Right forelimb (tissue), 1 donor: ENCODE data around the gene SIRPB1.
"Not testable (repeated sequence)": the region's sequence is repeated elsewhere in the genome, so short reads cannot be mapped to it uniquely, and the experiment has no call there.

Experiments
- DNase-seq: peaks from one replicate; pipeline ENCODE4 v3.0.0-alpha.2; 2018

The SIRPB1 gene

DNA sequence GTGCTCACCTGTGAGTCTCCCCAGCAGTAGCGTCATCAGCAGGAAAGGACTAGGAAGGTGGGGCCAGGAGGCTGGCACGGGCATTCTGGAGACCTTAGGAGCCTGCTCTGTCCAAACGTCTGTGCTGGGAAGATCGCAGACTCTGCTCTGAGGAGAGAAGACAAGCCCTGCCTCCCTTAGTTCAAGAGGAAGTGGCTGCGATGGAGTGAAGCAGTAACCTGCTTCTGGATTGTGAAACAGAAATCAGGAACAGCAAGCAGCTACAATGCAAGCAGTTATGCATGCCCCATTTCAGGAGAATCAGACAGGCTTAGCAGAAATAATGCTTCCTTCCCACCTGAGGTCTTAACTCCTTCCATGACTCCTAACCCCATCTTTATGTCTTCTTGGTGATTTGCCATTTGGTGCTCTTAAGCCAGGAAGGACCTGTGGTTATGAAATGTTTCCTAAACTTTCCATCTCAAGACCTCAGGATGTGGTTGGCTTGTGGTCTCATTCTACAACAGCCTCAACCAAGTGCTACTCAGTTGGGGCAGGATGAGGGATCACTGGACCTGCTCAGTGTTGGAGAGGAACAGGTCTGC is at the start of gene SIRPB1:
Gene SIRPB1 (minus strand): TSS at position 149 of the 584 bp plus-strand sequence. CDS start 65 bp downstream, at position 84.
- DNase-seq, result no peak

DNA sequence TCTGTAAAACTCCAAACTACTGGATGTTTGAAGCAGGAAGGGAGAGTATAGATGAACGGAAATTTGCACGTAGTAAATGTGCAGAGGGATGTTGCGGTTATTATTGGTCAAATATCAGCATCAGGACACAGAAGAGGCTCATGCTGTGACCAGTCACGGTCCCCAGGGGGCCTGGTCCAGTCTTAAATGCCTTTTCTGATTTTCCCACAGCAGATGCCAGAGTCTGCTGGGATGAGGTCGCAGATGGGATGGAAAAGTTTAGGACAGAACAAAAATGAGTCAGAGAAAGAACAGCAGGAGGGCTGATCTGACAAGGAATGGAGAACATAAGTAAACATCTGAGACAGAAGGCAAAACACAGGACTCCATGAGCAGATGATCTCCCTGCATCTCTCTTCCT is 49.5 kb upstream of the SIRPB1 start:
- no peak for DNase-seq

DNA sequence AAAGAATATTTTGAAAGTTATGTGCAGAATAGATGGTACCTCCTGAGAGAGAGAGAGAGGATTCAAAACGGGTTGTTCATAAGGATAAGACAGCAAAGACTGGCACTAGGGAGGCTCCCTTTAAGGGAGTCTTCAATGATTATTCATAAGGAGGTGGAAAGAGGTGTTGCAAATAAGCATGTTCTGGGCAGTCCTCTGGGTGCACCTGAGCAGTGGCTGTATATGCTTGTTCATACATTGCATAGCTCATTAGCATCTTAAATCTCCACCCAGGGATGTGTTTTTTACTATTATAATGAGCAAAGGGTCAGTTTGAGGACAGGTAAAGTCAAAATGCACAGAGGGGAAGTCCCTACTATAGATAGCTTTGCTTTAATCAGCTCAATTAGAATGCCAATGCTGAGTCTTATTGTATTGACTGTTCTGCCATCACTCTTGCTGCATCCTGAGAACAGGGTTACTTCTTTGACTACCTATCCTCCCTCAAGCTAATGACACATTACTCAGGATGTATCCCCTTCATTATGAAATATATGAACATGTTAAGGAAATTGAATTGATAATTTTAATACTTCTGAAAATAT is 47.8 kb upstream of the SIRPB1 start:
- DNase-seq, result no peak

DNA sequence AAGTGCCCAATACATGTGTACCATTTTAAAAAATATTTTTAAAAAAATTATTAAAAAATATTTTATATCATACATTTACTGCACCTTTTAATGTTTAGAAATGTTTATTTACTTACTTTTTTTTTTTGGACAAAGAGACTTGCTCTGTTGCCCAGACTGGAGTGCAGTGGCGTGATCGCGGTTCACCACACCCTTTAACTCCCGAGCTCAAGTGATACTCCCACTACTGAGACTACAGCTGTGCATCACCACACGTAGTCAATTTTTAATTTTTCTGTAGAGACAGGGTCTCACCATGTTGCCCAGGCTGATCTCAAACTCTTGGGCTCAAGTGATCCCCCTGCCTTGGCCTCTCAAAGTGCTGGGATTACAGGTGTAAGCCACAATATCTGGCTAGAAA is 47.0 kb upstream of the SIRPB1 start:
- no peak for DNase-seq

DNA sequence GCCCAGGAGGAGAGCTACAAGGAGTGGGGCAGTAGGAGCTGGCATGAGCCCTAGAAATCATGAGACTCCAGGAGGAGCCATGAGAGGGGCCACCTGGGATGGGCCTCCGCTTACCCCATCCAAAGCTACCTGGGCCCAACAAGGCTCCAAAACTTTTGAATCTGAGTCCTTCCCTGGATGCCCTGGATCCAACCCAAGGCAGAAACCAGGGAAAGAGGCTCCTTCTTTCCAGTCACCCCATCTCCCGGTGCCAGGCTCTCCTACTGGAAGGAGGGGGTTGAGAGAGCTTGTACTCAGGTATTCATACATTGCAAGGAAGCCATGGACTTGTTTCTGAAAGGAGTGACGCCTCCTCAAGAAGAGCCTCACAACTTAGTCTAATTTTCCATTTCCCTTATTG is 45.5 kb upstream of the SIRPB1 start:
- no peak for DNase-seq

DNA sequence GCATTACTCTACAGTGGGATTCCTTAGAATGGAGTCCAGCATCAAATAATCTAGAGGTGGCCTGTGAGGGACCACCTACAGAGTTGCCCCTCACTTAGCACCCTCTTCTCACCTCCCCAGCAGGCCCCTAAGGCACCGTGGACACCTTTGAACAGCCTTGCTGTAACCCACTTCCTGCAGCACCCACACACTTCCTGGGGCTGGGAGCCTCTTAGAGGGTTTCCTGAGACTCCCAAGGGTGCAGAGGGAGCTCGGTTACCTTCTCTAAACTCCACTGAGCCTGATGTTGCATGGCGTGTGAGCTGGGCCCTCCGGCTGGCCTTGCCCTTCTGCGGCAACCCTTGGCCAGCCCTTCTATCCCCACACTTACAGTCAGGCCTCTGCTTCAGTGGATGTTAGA is 45.1 kb upstream of the SIRPB1 start:
- no peak for DNase-seq

DNA sequence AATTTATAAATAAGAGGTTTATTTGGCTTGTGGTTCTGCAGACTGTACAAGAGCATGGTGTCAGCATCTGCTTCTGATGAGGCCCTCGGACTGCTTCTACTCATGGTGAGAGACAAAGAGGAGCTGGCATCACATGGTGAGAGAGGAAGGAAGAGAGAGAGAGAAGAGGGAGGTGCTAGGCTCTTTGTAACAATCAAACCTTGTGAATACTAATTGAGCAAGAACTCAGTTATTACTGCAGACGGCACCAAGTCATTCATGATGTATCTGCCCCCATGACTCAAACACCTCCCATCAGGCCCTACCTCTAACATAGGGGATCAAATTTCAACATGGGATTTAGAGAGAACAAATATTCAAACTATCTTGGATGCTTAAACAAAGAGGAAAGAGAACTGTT is 44.1 kb upstream of the SIRPB1 start:
- DNase-seq, result no peak

DNA sequence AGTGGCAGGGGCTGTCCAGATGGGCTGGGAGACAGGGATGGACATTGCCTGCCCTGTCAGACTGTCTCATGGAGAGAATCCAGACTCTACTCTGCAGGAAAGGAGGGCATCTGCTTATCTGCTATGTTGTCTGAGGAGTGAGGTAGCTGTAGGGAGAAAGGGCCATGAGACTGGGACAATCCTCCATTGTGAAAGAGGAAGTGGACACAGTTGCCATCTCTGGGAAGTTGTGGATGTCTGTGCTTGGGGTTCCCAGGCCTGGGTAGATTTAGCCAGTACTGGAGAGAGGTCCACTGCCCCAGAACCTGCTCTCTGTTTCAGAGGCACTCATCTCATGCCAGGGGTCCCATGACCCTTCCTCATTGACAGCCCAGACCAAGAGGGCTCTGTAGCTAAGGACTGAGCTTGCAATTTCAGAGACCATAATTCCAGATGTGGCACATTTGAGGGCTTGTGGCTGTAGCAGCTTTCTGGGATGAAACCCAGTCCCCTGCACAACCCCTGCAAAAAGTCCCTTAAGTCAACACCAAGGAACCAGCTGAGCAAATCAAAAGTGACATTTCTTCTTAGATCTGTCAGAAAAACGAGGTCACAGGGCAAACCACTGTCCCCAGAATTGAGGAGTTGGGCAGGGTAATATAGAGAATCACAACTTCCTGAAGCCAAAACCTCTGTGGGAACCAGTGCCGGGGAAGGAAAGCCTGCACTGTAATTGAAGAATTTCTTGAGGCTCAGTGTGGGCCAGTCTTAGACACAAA is 41.9 kb upstream of the SIRPB1 start:
- no peak for DNase-seq

DNA sequence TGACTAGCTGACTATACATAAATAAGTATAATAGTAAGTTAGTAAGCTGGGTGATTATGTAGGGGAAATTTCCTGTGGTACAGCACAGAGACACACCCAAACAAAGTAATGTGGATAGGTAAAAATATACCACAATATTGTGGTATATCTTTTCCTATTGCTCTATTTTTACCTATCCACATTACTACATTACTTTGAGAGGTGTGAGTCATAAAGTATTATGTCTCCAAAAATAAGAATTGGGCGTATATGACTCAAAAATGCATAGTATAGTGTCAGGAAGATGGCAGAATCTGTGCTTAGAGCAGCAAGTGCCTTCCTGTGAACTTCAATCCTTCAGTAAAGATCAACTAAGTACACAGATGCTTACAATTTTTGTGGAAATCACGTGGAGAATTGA is 40.4 kb upstream of the SIRPB1 start:
- no peak for DNase-seq

DNA sequence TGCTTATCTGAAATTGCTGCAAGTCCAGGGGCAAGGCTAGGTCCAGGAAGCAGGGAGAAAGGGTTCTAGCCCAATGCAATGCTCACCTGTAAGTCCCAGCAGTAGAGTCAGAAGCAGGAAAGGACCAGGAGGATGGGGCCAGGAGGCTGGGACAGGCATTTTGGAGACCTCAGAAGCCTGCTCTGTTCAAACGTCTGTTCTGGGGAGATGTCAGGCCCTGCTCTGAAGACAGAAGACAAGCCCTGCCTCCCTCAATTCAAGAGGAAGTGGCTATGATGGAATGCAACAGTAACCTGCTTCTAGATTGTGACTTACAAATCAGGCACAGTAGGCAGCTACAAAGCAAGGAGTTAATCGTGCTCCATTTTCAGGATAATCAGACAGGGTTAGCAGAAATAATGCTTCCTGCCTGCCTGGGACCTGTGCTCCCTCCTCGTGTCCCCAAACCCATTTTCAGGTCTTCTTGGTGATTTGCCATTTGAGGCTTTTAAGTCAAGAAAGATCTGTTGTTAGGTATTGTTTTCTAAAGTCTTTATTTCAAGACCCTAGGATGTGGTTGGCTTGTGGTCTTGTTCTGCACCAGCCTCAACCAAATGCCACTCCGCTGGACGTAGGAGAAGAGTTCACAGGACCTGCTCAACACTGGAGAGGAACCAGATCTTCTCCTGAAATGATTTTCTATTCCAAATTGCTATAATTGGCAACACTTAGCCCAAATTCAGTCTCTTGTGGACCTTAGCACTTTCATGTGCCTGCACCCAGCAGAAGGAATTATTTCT is 37.9 kb upstream of the SIRPB1 start, which contains the start of gene SIRPG:
Gene SIRPG (minus strand): TSS at position 224 of the 779 bp plus-strand sequence. CDS start 65 bp downstream, at position 159.
- DNase-seq, result no peak

DNA sequence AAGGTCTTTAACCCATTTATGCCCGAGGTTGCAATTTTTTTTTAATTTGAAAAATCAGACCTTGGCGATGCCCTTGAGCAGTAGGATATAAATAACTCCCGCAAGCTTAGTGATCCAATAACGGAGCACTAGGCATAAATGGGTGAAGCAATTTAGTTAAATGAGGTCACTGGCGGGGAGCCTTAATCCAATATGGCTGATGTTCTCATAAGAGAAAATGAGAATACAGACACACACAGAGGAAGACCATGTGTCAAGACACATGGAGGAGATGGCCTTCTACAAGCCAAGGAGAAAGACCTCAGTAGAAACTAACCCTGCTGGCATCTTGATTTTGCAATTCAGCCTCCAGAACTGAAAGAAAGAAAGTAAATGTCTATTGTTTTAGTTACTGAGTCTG is 37.0 kb upstream of the SIRPB1 start:
- DNase-seq, result no peak

DNA sequence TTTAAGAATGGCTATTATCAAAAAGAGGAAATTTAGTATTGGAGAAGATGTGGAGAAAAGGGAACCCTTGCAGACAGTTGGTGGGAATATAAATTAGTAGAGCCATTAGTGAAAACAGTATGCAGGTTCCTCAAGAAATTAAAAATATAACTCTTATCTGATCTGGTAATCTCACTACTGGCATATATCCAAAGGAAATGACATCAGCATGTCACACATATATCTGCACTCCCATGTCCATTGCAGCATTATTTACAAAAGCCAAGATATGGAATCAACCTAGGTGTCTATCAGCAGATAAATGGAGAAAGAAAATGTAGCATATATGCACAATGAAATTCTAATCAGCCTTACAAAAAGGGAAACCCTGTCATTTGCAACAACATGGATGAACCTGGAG is 35.2 kb upstream of the SIRPB1 start:
- DNase-seq, result no peak

DNA sequence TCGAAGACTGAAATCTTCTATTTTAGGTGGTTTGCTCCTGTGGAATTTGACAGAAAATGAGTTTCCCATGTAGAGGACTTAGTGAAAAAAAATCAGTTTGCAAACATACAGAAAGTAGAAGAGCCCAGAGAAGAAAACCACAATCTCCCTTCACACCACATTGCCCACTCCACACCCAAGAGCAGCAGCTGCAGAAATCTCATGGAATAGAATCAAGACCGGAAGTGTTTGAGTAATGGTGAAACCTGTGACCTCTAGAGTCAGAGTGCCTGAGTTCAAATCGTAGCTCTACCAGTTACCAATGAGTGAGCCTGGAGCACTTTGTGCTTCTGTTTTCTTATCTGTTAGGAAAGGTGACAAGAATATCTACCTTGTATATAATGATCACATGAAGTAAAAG is 33.2 kb upstream of the SIRPB1 start:
- DNase-seq, result no peak

DNA sequence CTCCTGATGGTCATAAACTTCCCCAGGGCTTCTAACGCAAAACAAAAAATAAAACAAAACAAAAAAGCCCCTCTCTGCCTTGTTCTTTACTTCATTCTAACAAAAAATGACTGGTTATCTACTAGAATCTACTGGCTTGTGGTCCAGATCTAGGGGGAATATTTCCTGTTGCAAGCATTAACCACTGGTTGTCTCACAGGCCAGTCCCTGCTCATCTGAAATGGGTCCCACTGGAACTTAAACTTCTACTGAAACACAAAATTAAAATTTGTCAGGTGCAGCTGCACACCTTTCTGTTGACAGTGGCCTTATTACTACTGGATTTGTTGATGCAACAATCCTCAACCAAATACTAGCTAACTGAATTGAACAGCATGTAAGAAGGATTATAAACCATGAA is 32.3 kb upstream of the SIRPB1 start:
- DNase-seq, result no peak

DNA sequence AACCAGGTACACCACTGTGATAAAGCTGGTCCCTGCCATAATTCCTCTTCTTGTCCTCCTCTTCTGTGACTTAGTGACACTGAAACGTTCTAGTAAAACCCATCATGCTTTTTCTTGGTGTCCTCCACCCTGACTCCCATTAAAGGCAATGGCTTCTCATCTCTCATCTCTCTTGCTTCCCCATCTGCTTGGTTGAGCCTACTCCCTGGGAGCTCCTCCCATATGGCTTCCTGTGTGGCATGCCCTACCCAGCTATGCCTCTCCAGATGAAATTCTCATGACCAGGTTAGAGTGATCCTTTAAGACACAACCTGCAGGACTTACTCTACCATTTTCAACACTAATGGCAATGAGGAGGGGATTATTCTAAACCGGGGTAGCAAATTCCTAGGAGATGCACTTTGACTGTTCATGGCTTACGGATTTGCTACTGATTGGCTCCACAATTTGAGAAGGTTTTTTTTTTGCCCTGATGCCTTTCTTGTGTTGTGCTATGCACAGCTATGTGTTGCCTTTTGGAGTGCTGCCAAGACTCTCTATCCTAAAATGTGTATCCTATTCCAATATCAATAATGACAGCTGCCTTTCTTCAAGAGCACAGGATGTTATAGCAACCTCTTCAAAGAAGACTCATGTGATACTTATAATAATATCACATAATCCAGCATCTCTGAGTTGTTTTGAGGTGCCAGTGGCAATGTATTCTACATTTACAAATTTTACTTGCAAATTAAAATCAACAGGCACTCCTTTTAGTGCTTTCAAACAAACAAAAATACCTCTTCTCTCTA is 31.7 kb upstream of the SIRPB1 start:
- DNase-seq, result no peak

DNA sequence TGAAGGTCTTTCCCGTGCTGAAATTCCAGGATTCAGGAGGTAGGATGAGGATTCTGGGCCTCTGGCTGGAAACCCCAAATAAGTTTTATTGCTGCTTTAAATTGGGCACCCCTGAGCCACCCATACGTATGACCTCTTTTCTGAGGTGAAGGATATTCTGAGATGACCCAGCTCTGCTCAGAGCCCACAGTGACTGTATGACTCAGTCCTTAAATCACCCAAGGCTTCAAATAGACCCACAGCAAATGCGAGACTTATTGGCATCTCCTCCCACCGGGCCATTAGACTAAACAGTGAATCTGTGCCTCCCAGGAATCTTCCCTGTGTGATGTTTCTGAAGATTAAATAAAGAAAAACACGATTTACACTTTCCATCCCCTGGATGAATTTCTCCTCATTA is 28.3 kb upstream of the SIRPB1 start:
- DNase-seq, result no peak

DNA sequence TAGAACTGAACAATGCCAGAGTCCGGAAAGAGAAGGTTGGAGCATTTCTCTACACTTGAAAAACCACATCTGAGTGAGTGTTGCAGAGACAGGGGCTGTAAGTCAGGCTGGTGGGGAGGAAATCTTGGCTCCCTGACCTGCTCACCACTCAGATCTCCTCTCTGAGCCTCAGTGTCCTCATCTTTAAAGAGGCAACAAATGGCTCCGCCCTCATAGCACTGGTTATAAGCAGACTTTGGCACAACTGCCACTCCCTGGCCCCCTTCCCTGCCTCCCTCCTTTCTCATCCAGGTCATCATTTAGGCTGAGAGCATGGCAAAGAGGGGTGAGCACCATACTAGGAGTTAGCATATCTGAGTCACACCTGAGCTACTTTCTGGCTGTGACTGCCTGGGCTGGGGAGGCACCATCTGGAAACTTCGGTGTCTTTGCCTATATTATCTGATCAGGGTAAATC is 27.2 kb upstream of the SIRPB1 start:
- no peak for DNase-seq

DNA sequence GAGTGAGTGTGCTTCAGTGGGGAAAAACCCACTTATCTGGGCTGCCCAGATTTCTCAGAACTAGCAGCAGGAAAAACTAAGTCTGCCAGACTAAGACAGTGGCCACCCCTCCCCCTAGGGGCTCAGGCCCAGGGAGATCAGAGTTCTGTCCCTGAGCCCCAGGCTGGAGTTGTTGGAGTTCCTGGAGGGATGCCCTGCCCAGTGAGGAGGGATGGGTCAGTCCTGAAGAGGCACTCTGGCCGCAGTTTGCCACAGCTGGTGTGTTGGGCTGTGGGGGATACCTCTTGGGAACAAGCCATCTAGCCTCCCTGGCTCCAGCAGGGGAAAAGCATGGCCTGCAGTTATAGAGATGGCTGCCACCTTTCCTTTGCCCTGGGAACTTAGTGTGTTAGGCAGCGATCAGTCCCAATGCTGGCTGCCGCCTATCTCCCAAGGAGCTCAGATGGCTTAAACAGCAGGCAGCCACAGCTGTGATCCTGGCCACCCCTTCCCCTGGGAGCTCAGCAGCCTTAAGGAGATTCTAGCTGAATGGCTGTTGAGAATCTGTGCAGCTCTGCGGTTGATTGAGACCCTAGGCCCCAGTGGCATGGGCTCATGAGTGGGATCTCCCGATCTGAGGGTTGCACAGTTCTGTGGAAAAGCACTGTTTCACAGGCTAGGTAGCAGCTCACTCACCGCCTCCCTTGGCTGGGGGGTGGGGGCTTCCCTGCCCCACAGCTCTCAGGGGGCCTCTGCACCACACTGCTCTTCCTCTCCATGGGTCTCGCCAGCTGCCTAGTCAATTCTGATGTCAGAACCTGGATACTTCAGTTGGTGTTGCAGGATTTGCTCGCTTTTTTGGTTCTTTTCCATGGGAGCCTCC is 24.5 kb upstream of the SIRPB1 start:
- no peak for DNase-seq

DNA sequence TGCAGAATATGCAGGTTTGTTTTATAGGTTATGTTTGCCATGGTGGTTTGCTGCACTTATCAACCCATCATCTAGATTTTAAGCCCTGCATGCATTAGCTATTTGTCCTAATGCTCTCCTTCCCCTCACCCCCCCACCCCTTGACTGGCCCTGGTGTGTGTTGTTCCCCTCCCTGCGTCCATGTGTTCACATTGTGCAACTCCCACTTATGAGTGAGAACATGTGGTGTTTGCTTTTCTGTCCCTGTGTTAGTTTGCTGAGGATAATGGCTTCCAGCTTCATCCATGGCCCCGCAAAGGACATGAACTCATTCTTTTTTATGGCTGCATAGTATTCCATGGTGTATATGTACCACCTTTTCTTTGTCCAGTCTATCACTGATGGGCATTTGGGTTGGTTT is 18.8 kb upstream of the SIRPB1 start:
- not testable (repeated sequence) for DNase-seq

DNA sequence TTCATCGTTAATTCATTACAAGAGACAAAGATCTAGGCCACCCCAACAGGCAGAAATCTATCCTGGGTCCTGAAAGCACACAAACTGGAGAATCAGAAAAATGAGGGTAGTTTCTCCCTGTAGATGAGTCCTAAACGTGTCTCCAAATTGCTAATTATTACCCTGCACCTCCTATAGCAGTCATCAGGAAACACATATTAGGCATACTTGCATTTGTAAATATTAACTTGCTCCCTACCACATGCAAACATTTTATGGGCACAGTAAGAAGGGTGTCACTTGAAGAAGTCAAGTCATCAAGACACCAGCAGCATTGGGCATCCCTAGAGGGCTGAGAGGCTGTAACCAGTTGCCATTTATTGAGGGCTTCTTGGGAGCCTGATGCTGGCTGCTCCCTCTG is 17.9 kb upstream of the SIRPB1 start:
- DNase-seq, result no peak

DNA sequence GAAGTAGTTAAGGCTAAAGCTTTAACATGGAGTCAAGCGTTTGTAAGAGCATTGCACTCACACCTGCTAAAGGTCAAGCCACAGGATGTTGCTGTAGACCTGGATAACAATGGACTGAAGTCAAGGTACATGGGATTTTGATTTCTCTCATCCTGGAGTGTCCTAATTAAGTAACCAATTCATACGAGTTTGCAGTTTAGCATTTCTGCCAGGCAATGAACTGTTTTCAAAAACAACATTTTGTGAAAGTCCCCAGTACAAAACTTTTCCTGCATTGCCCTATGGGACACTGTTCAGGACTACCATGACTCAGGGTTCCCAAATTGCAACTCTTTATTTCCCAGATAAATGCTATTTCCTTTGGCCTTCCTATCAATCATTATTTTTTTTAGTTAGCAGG is 17.4 kb upstream of the SIRPB1 start:
- DNase-seq, result no peak

DNA sequence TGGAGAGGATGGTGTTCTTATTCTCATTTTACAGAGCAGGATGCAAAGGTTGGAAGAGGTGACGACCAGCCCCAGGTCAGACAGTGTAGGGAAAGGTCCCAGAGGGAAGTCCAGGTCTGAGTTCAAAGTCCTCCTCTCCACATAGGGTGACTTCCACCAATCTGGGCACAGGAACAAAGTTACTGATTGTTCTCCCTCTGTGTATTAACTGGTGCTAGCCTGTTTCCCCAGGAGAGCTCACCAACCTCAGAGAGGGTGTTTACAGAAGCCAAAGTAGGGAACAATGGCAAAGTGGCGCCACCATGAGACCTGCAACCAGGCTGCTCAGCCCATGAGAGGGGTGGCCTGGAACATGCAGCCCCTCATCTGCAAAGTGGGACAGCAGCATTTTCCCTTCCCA is 16.8 kb upstream of the SIRPB1 start:
- no peak for DNase-seq
